Bronchial smooth muscle cell (primary cell): ENCODE data around the gene CASZ1. TPM values are rescaled to one million over a fixed set of nuclear protein-coding genes. Genes with fewer than 3 reads are reported as not detected.

Source experiments
- total RNA-seq: library from RNA; depleted of rRNA; stranded (reverse); fragments of >200 nt; gene quantifications from 2 replicates; pipeline ENCODE4 v1.2.1, GENCODE V29; 2014

CASZ1 gene, protein sequence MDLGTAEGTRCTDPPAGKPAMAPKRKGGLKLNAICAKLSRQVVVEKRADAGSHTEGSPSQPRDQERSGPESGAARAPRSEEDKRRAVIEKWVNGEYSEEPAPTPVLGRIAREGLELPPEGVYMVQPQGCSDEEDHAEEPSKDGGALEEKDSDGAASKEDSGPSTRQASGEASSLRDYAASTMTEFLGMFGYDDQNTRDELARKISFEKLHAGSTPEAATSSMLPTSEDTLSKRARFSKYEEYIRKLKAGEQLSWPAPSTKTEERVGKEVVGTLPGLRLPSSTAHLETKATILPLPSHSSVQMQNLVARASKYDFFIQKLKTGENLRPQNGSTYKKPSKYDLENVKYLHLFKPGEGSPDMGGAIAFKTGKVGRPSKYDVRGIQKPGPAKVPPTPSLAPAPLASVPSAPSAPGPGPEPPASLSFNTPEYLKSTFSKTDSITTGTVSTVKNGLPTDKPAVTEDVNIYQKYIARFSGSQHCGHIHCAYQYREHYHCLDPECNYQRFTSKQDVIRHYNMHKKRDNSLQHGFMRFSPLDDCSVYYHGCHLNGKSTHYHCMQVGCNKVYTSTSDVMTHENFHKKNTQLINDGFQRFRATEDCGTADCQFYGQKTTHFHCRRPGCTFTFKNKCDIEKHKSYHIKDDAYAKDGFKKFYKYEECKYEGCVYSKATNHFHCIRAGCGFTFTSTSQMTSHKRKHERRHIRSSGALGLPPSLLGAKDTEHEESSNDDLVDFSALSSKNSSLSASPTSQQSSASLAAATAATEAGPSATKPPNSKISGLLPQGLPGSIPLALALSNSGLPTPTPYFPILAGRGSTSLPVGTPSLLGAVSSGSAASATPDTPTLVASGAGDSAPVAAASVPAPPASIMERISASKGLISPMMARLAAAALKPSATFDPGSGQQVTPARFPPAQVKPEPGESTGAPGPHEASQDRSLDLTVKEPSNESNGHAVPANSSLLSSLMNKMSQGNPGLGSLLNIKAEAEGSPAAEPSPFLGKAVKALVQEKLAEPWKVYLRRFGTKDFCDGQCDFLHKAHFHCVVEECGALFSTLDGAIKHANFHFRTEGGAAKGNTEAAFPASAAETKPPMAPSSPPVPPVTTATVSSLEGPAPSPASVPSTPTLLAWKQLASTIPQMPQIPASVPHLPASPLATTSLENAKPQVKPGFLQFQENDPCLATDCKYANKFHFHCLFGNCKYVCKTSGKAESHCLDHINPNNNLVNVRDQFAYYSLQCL (N-terminal part only)
- total RNA-seq = under 0.01 TPM in 1 of 2 replicates, not detected in the other

DNA sequence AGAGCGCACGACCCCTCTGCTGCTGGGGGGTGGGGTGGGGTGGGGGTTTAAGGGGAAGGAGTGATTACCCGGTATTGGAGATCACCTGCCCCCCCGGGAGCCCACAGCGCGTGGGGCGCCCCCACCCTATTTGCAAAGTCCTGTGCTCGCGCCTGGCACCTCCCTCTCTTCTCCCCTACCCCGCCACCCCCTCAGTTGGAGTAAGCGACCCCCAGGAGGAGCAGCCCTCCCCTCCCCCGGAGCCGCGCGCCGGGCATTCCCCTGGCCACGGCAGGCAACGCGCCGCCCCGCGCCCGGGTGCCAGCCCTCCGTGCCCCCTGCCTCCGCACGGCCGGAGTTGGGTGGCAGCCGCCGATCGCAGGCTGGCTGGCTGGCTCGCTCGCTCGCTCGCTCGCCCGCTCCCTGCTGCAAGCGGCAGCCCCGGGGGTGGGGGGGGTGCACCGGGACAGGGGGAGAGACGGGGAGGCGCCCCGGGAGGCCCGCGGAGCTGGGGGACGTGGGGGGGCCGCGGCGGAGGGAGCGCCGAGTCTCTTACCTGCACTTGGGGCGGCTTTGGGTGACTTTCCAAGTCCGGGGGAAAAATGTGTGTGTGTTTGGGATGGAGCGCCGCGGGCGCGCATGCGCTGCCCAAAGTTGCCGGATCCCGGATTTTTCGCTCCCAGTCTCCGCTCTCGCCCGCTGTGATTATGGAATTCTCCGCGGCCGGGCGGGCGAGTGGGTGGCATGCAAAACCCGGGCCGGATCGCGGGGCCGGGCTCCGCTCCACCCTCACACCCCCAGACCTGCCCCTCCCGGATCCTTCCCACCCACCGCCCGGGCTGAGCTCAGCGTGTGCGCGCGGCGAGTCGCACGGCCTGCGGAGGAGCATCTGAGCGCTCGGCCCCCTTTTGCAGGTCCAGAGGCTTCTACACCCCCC is at the start of gene CASZ1:
Gene CASZ1 (minus strand): TSS at position 618 of the 916 bp plus-strand sequence. CDS start 102,757 bp downstream, outside the sequence.

Other genes starting within 250 kb of the CASZ1 start
- gene TARDBP, start 216.0 kb upstream of the CASZ1 start, total RNA-seq = 73.2 and 76.6 TPM in 2 replicates